AG04450 (cell line): ENCODE results near the gene COG5. TPM values are rescaled to one million over a fixed set of nuclear protein-coding genes. Genes with fewer than 3 reads are reported as not detected.

Experiments used
- CTCF ChIA-PET: fragments of 300-600, 350-600 bp; formaldehyde crosslinking; extraction: SDS; loops from one replicate; lab custom pipeline; 2022; ENCODE audit warnings: antibody characterized with exemption, inconsistent platforms; lab: Charles Lee
- POLR2A ChIA-PET: fragments of 350-600 bp; formaldehyde crosslinking; extraction: SDS; loops from one replicate; lab custom pipeline; 2021; ENCODE audit warnings: antibody characterized with exemption, inconsistent platforms; lab: Yijun Ruan, JAX
- DNase-seq: peaks from one replicate; pipeline ENCODE4 v3.0.0-alpha.2; 2011; ENCODE audit warnings: low read depth, low spot score
- H3K27ac ChIP-seq: one replicate; pipeline ENCODE4 v1.5.1; 2012; ENCODE audit warnings: low read depth, low read length, control low read depth
- H3K27me3 ChIP-seq: one replicate; pipeline ENCODE4 v1.6.0; 2012; ENCODE audit warnings: low read length; ENCODE audit not compliant: control insufficient read depth, insufficient read depth
- H3K4me3 ChIP-seq: 2 replicates; pipeline ENCODE4 v1.5.1; 2011; ENCODE audit warnings: mild to moderate bottlenecking, low read depth, low read length, control low read depth
- H3K9me3 ChIP-seq: 2 replicates; pipeline ENCODE4 v1.5.1; 2012; ENCODE audit warnings: low read length; ENCODE audit not compliant: control insufficient read depth, insufficient read depth
- CTCF ChIP-seq: IDR thresholded peaks from 2 replicates; pipeline ENCODE4 v1.5.1; 2011; ENCODE audit warnings: low read depth, low read length, control low read depth, inconsistent platforms
- polyA plus RNA-seq: library from polyadenylated mRNA; depleted of rRNA; stranded (reverse); fragments of >200 nt; gene quantifications from 2 replicates; pipeline ENCODE4 v1.2.3, GENCODE V29; 2011

Gene COG5
- polyA plus RNA-seq, 1 experiment: 55.2 TPM

GRCh38 chr7:107370816-107371215 is 192.9 kb downstream of the COG5 start:
- ChIA-PET CTCF (interaction anchor here (0.5 kb wide), 1 partner anchor 505 kb away, joined by 3 read pairs; no protein-coding TSS in a partner anchor), POLR2A (no interaction called here)
- Histone ChIP-seq H3K27ac (no peak overlapping the region), H3K4me3 (no peak overlapping the region), H3K27me3 (no peaks in the 10 kb centered on the region), H3K9me3 (no peaks in the 10 kb centered on the region)
- TF ChIP-seq CTCF: no peak
- DNase-seq: no peak

- no peak for DNase-seq
- CTCF ChIA-PET: no interaction called here
- H3K27me3 ChIP-seq: no peaks in the 10 kb centered on the region
- H3K27ac ChIP-seq: no peak overlapping the region
- POLR2A ChIA-PET: no interaction called here
- no peak overlapping the region for H3K4me3 ChIP-seq
- H3K9me3 ChIP-seq: peaks cover 9% of the 10 kb centered on the region
- no peak for TF ChIP-seq CTCF
Observed at GRCh38 chr7:107364787-107365186, 198.9 kb downstream of the COG5 start.

- POLR2A ChIA-PET: no interaction called here
- H3K27me3 ChIP-seq: no peaks in the 10 kb centered on the region
- no peak overlapping the region for H3K27ac ChIP-seq
- no peak for DNase-seq
- no peak overlapping the region for H3K4me3 ChIP-seq
- CTCF ChIA-PET: no interaction called here
- peaks cover 16% of the 10 kb centered on the region for H3K9me3 ChIP-seq
- TF ChIP-seq CTCF: no peak
Observed at GRCh38 chr7:107359520-107360316, 204.0 kb downstream of the COG5 start.

GRCh38 chr7:107355616-107356015 is 208.1 kb downstream of the COG5 start:
- DNase-seq: no peak

More at GRCh38 chr7:107355616-107356015, 208.1 kb downstream of the COG5 start:
- Histone ChIP-seq H3K9me3 (peaks cover 13% of the 10 kb centered on the region), H3K27me3 (no peaks in the 10 kb centered on the region), H3K27ac (no peak overlapping the region), H3K4me3 (no peak overlapping the region)
- TF ChIP-seq CTCF: no peak
- CTCF ChIA-PET: no interaction called here
- POLR2A ChIA-PET: no interaction called here
